Mucosa of descending colon (tissue), 3 donors: ENCODE measurements around the gene LITAF. TPM values are rescaled to one million over a fixed set of nuclear protein-coding genes. Genes with fewer than 3 reads are reported as not detected.
"Not testable (repeated sequence)": the region's sequence is repeated elsewhere in the genome, so short reads cannot be mapped to it uniquely, and the experiment has no call there.

Experiments
- ATAC-seq: fragments of 200-7000 bp; cut with Tn5 transposase; one replicate; pipeline ENCODE4 v1.9.1; 2020; ENCODE audit warnings: mild to moderate bottlenecking, moderate library complexity
- DNase-seq, 3 donors: peaks; one replicate each; pipeline ENCODE4 v3.0.0-alpha.2; 2020
- H3K36me3 ChIP-seq: fragments of 200-600 bp; one replicate; pipeline ENCODE4 v1.8.0; 2021; ENCODE audit warnings: low read depth, mild to moderate bottlenecking
- H3K4me1 ChIP-seq: fragments of 200-600 bp; one replicate; pipeline ENCODE4 v1.8.0; 2021; ENCODE audit warnings: low read depth, mild to moderate bottlenecking
- H3K4me3 ChIP-seq: fragments of 200-600 bp; one replicate; pipeline ENCODE4 v1.8.0; 2021; ENCODE audit warnings: mild to moderate bottlenecking
- H3K9me3 ChIP-seq: fragments of 200-600 bp; one replicate; pipeline ENCODE4 v1.8.0; 2021; ENCODE audit warnings: mild to moderate bottlenecking
- CTCF ChIP-seq: fragments of 200-600 bp; IDR thresholded peaks from one replicate; pipeline ENCODE4 v1.8.0; 2022; ENCODE audit warnings: antibody characterized with exemption, mild to moderate bottlenecking
- intact Hi-C, 2 donors: fragments of 100-400 bp; cut with DNase I in 1 of 2; cut with micrococcal nuclease in 1 of 2; formaldehyde crosslinking; loops; one replicate each; pipeline versions ENCODE4 v1.11.0 to v1.11.1; 2022; cut with DNase I, micrococcal nuclease
- total RNA-seq, 3 donors: library from RNA; stranded (reverse); fragmentation: NEBNext Ultra II Directional in 2 of 3; extraction: Animal tissue kit (Norgen Biotek cat#: 25700) in 2 of 3; gene quantifications; one replicate each; pipeline versions ENCODE4 v1.2.1 to v1.2.4, GENCODE V29; 2021 to 2023
- donor health status: DM: no; HTN: no; CAD: no; lungs with moderate emphysema.
- donor health status: DM: no; HTN: no; CAD: no.
- donor health status: DM: no; HTN: yes; CAD: no.

LITAF gene
- total RNA-seq, 3 donors from 2014 or later, result 140 to 308 (median 246) TPM

- TF ChIP-seq CTCF, result no peak
- ATAC-seq (no peak), DNase-seq (no peak)
- intact Hi-C loops, result no loop called here
- no peak overlapping the region for H3K4me3 ChIP-seq
- H3K36me3 ChIP-seq, result no peaks in the 10 kb centered on the region
- H3K9me3 ChIP-seq, result peaks cover 1% of the 10 kb centered on the region
- peaks cover 25% of the 10 kb centered on the region for H3K4me1 ChIP-seq
Measured at GRCh38 chr16:11561454-11561805, 25.3 kb downstream of the LITAF start.

GRCh38 chr16:11560701-11561453, 25.8 kb downstream of the LITAF start:
- no peak for TF ChIP-seq CTCF
- Histone ChIP-seq H3K9me3 (peaks cover 5% of the 10 kb centered on the region), H3K4me3 (no peak overlapping the region), H3K36me3 (no peaks in the 10 kb centered on the region), H3K4me1 (peaks cover 25% of the 10 kb centered on the region)
- intact Hi-C loops, result no loop called here
- ATAC-seq (peak; percentile 74), DNase-seq (peak in 1 of 3 donors; percentile 38)

- intact Hi-C loops, H3K36me3 ChIP-seq, H3K4me3 ChIP-seq, ATAC-seq, H3K9me3 ChIP-seq, DNase-seq: not testable (repeated sequence)
- peaks cover 25% of the 10 kb centered on the region for H3K4me1 ChIP-seq
Measured at GRCh38 chr16:11558308-11558823, 28.4 kb downstream of the LITAF start.

DNA sequence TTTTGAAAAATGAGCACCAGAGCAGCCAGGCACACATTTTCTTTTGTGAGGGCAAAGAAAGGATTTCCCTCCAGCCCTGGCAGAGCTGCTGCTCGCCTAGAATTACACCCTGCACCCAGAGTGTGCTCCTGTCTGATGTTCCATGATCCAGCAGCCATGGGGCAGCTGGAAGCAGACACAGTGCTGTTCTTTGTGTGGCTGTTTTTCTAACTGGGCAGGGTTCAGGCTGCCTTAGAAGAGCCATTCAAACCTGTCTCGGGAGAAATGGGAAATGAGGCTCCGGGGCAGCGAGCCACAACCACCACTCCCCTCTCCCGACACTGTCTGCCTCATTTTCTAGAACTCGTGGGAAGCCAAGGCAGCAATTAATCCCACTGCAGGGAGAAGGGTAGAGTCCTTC, 28.9 kb downstream of the LITAF start:
- DNase-seq (no peak), ATAC-seq (peak; percentile 13)
- TF ChIP-seq CTCF, result no peak
- Histone ChIP-seq H3K9me3 (peaks cover 5% of the 10 kb centered on the region), H3K36me3 (peaks cover 3% of the 10 kb centered on the region), H3K4me1 (peaks cover 25% of the 10 kb centered on the region), H3K4me3 (no peak overlapping the region)
- intact Hi-C loops, result no loop called here

DNA sequence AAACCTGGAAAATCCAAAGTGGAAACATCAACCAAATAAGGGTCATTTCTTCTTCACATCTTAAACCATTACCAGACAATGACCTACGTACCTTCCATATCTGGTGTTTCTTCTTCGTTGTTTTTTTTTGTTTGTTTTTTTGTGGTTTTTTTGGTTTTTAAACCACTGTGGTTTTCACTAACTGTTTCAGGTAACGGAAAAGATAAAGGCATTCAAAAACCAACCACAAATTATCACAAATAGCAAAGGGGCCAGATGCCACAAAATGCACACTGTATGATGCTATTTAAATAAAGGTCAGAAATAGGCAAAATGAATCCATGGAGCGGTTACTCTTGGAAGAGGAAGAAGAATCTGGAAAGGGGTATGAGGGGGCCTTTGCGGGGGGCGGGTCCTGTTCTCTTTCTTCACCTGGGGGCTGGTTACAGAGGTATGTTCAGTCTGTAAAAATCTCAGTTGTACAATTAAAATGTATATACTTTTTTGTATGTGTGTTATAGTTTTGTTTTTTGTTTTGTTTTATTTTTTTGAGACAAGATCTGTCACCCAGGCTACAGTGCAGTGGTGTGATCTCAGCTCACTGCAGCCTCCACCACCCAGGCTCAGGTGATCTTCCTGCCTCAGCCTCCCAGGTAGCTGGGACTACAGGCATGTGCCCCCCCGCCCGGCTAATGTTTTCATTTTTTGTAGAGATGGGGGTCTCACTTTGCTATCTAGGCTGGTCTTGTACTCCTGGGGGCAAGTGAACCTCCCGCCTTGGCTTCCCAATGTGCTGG, 29.6 kb downstream of the LITAF start:
- DNase-seq (no peak), ATAC-seq (no peak)
- intact Hi-C loops, result no loop called here
- H3K36me3 ChIP-seq, result peaks cover 3% of the 10 kb centered on the region
- no peak for TF ChIP-seq CTCF
- peaks cover 5% of the 10 kb centered on the region for H3K9me3 ChIP-seq
- peaks cover 25% of the 10 kb centered on the region for H3K4me1 ChIP-seq
- no peak overlapping the region for H3K4me3 ChIP-seq

GRCh38 chr16:11556214-11556819, 30.4 kb downstream of the LITAF start:
- Histone ChIP-seq H3K4me3 (no peak overlapping the region), H3K4me1 (peaks cover 23% of the 10 kb centered on the region), H3K9me3 (peaks cover 5% of the 10 kb centered on the region), H3K36me3 (peaks cover 3% of the 10 kb centered on the region)
- intact Hi-C loops, result no loop called here
- no peak for TF ChIP-seq CTCF
- no peak for DNase-seq
- ATAC-seq, result no peak
